Bronchial epithelial cell (primary cell): Measurements from ENCODE around the gene KIAA0232. TPM values are rescaled to one million over a fixed set of nuclear protein-coding genes. Genes with fewer than 3 reads are reported as not detected.

Source experiments
- DNase-seq: peaks from one replicate; pipeline ENCODE4 v3.0.0-alpha.2; 2010; ENCODE audit warnings: low read depth
- FAIRE-seq: peaks from 2 replicates; lab custom pipeline; 2011; peaks lifted over from hg19 to GRCh38; lab: Jason Lieb, UNC
- H3K27me3 ChIP-seq: 2 replicates; pipeline ENCODE4 v1.5.1; 2011; ENCODE audit warnings: low read length; ENCODE audit not compliant: control insufficient read depth, insufficient read depth
- H3K36me3 ChIP-seq: 2 replicates; pipeline ENCODE4 v1.5.1; 2011; ENCODE audit warnings: low read length; ENCODE audit not compliant: control insufficient read depth, insufficient read depth
- H3K4me3 ChIP-seq: 2 replicates; pipeline ENCODE4 v1.5.1; 2011; ENCODE audit warnings: mild to moderate bottlenecking, low read depth, low read length, control low read depth
- CTCF ChIP-seq: IDR thresholded peaks from 2 replicates; pipeline ENCODE4 v1.5.1; 2011; ENCODE audit warnings: mild to moderate bottlenecking, moderate library complexity, low read length, control low read depth, inconsistent platforms; ENCODE audit not compliant: insufficient read depth, severe bottlenecking
- total RNA-seq: library from RNA; depleted of rRNA; stranded (reverse); fragments of >200 nt; gene quantifications from 2 replicates; pipeline ENCODE4 v1.2.1, GENCODE V29; 2014

The KIAA0232 gene
- total RNA-seq, 1 donor from 2014 or later = 20.5 TPM

DNA sequence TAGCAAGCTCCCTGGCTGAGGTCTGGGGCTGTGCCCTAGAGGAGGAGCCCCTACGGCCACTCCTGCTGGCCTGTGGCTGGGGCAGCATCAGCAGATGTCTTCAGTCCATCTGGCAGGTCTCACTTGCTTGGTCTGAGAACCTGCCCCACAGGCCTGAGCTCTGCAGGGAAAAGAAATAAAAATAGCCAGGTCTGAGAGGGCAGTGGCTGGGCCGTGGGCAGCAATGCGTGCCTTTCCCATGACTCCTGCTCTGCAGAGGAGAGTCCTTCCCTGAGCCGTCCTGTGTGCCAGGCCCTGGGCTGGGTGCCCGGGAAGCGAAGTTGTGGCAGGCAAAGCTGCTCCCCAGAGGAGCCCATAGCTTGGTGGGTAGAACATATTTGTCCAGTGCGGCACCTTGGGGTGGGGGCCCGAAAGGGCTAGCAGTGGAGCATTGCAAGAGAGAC is 11.3 kb upstream of the KIAA0232 start:
- Histone ChIP-seq H3K4me3 (no peak overlapping the region), H3K36me3 (no peaks in the 10 kb centered on the region), H3K27me3 (no peaks in the 10 kb centered on the region)
- DNase-seq = no peak
- no peak for TF ChIP-seq CTCF
- no peak for FAIRE-seq

DNA sequence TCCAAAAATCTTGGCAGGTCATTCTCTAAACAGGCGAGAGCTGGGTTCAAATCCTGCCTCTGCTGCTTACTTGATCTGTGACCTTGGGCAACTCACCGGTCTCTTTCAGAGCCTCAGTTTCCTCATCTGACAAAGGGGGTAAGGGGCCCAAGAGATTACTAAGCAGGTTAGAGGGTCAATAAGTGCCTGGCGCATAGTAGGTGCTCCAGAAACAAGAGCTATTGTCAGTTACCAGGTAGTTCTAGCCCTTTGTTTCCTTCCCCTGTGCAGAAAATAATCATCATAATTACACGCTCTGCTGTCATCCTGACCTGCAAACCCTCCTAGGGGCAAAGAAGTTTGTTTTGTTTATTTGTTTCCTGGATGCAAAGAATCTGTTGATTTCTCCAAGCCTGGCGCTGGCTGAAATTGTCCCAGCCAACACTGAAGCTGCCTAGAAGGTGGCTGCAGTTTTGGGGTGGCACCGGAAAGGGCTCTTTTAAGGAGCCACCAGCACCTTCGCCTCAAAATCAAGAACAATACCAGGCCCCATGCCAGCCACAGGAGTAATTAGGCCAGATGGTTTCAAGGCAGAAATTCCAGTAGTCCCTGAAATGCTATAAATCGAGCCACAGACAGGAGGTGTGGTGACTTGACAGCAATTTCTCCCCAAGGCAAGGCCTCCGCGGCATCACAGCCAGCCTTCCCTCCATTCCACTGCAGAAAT is 10.2 kb upstream of the KIAA0232 start:
- FAIRE-seq (no peak), DNase-seq (no peak)
- Histone ChIP-seq H3K27me3 (no peaks in the 10 kb centered on the region), H3K4me3 (no peak overlapping the region), H3K36me3 (no peaks in the 10 kb centered on the region)
- TF ChIP-seq CTCF = no peak

GRCh38 chr4:6773106-6773505 is 9.4 kb upstream of the KIAA0232 start:
- no peak for TF ChIP-seq CTCF
- Histone ChIP-seq H3K4me3 (no peak overlapping the region), H3K36me3 (no peaks in the 10 kb centered on the region), H3K27me3 (no peaks in the 10 kb centered on the region)
- FAIRE-seq = no peak
- peak; percentile 18 for DNase-seq

DNA sequence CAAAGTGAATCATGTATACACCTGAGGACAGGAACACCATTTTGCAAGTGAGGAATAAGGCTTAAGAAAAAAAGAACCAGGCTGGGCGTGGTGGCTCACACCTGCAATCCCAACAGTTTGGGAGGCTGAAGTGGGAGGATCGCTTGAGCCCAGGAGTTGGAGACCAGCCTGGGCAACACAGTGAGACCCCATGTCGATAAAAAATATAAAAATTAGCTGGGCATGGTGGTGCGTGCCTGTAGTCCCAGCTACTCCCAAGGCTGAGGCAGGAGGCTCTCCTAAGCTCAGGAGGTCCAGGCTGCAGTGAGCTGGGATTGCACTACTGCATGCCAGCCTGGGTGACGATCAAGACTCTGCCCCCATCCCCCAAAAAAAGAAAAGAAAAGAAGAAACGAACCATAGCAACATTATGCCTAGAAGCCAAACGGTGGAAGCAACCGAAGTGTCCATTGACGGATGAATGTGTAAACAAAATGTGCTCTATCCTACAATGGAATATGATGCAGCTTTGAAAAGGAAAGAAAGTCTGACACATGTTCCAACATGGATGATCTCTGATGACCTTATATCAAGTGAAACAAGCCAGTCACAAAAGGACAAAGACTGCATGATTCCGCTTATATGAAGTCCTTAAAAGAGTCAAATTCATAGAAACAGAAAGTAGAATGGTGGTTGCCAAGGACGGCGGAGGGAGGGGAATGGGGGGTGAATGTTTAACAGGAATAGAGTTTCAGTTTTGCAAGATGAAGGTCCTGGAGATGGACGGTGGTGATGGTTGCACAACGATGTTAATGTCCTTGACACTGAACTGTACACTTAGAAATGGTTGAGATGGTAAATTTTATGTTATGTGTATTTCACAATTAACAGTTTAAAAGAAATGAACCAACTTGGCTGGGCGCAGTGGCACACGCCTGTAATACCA is 8.6 kb upstream of the KIAA0232 start:
- DNase-seq = no peak
- no peaks in the 10 kb centered on the region for H3K27me3 ChIP-seq
- no peak for FAIRE-seq
- TF ChIP-seq CTCF = no peak
- no peaks in the 10 kb centered on the region for H3K36me3 ChIP-seq
- H3K4me3 ChIP-seq = no peak overlapping the region

DNA sequence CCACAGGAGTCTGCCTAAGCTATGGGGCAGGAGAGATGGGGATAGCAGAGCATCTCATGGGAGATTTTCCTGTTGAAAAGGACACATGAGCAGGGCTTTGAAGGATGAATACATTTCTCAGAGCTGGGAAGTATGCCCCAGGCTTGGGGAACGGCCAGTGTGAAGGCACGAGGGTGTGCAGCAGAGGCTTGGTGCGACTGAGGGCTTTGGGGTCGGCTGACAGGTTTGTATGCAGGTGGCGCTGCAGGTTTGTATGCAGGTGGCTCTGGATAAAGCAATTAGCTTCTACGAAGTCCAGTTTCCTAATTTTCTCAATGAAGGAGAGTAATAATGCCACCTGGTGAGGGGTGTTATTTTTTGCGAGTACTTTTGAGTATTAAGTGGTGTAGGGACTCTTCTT is 6.8 kb upstream of the KIAA0232 start:
- no peak for DNase-seq
- no peaks in the 10 kb centered on the region for H3K36me3 ChIP-seq
- no peak for TF ChIP-seq CTCF
- no peaks in the 10 kb centered on the region for H3K27me3 ChIP-seq
- no peak overlapping the region for H3K4me3 ChIP-seq
- FAIRE-seq = no peak
